A549 (cell line): Measurements from ENCODE around the gene GNB1L. TPM values are rescaled to one million over a fixed set of nuclear protein-coding genes. Genes with fewer than 3 reads are reported as not detected.

Experiments used
- ATAC-seq, 2 experiments: fragments of 200-7000 bp in 1 of 2; fragments of >200 bp in 1 of 2; cut with Nextera tagmentation in 1 of 2; cut with Tn5 transposase in 1 of 2; 3 replicates each; pipeline versions ENCODE4 v1.8.0 to v1.9.1; 2018 to 2020; ENCODE audit warnings: mild to moderate bottlenecking in 1 of 2, moderate library complexity in 1 of 2
- CTCF ChIA-PET: fragments of 300-600 bp; sonication (Branson Sonifier 250); formaldehyde crosslinking; extraction: SDS; loops from one replicate; lab custom pipeline; 2021; ENCODE audit warnings: antibody characterized with exemption, inconsistent platforms; lab: Yijun Ruan, JAX
- POLR2A ChIA-PET: fragments of 350-600 bp; formaldehyde crosslinking; extraction: SDS; loops from one replicate; lab custom pipeline; 2021; ENCODE audit warnings: antibody characterized with exemption, inconsistent platforms; lab: Yijun Ruan, JAX
- DNase-seq, 2 experiments: peaks; one replicate each; pipeline versions ENCODE4 v3.0.0 to v3.0.0-alpha.2; 2011 to 2016; ENCODE audit warnings: low read depth in 1 of 2, low spot score in 1 of 2
- FAIRE-seq: peaks from 2 replicates; lab custom pipeline; 2011; peaks lifted over from hg19 to GRCh38; lab: Jason Lieb, UNC
- H3K27ac ChIP-seq, 2 experiments: fragments of >200 bp; sonication (Bioruptor Twin); formaldehyde crosslinking; 3 replicates each; pipeline ENCODE4 v1.5.1; 2016 to 2017
- H3K4me1 ChIP-seq: fragments of >200 bp; sonication (Bioruptor Twin); formaldehyde crosslinking; 3 replicates; pipeline ENCODE4 v1.6.1; 2016
- H3K4me2 ChIP-seq: fragments of >200 bp; sonication (Bioruptor Twin); formaldehyde crosslinking; 3 replicates; pipeline ENCODE4 v1.6.1; 2016
- H3K4me3 ChIP-seq: fragments of >200 bp; sonication (Bioruptor Twin); formaldehyde crosslinking; 3 replicates; pipeline ENCODE4 v1.5.1; 2016
- H3K9me3 ChIP-seq: fragments of >200 bp; sonication (Bioruptor Twin); formaldehyde crosslinking; 3 replicates; pipeline ENCODE4 v1.6.1; 2016
- CBX2 ChIP-seq: fragments of 200-600 bp; sonication (generic); IDR thresholded peaks from 2 replicates; pipeline ENCODE4 v1.6.1; 2016; ENCODE audit warnings: low read depth, mild to moderate bottlenecking, borderline replicate concordance
- ELK1 ChIP-seq: fragments of 150-350 bp; IDR thresholded peaks from 2 replicates; pipeline ENCODE4 v1.6.1; 2014; ENCODE audit warnings: low read depth, mild to moderate bottlenecking, low read length
- EP300 ChIP-seq, 2 experiments: fragments of >200 bp; sonication (Bioruptor Twin); formaldehyde crosslinking; IDR thresholded peaks; 2 replicates in 1 of 2; 3 replicates in 1 of 2; pipeline ENCODE4 v1.6.1; 2016 to 2017
- FOSB ChIP-seq: fragments of 250-450 bp; sonication (Bioruptor Pico); IDR thresholded peaks from 2 replicates; pipeline ENCODE4 v1.5.0; 2020; ENCODE audit warnings: mild to moderate bottlenecking, moderate library complexity
- HES2 ChIP-seq: fragments of >200 bp; sonication (Bioruptor Twin); formaldehyde crosslinking; IDR thresholded peaks from 2 replicates; pipeline ENCODE4 v1.6.1; 2016
- HOXA7 ChIP-seq: fragments of 250-450 bp; sonication (Bioruptor Pico); IDR thresholded peaks from 2 replicates; pipeline ENCODE4 v1.5.0; 2020; ENCODE audit warnings: mild to moderate bottlenecking, moderate library complexity
- JUN ChIP-seq, 2 experiments: fragments of >200 bp; sonication (Bioruptor Twin); formaldehyde crosslinking; IDR thresholded peaks; 2 replicates in 1 of 2; 3 replicates in 1 of 2; pipeline ENCODE4 v1.6.1; 2016 to 2017
- MAFK ChIP-seq: fragments of 450-650 bp; IDR thresholded peaks from 2 replicates; pipeline ENCODE4 v1.6.1; 2014; ENCODE audit not compliant: partially characterized antibody
- NFE2L2 ChIP-seq: fragments of 150-350 bp; conservative IDR thresholded peaks from 2 replicates; pipeline ENCODE4 v1.6.1; 2014; ENCODE audit warnings: low read length
- NPAS2 ChIP-seq: fragments of 250-450 bp; sonication (Bioruptor Pico); IDR thresholded peaks from 2 replicates; pipeline ENCODE4 v1.8.0; 2022; ENCODE audit warnings: mild to moderate bottlenecking, moderate library complexity, borderline replicate concordance
- RCOR1 ChIP-seq: fragments of 150-350 bp; IDR thresholded peaks from 2 replicates; pipeline ENCODE4 v1.6.1; 2014; ENCODE audit warnings: antibody characterized with exemption, low read length, low read depth
- RNF2 ChIP-seq: fragments of 200-600 bp; sonication (generic); IDR thresholded peaks from 2 replicates; pipeline ENCODE4 v1.6.1; 2016; ENCODE audit warnings: low read depth, mild to moderate bottlenecking, antibody characterized with exemption, moderate library complexity, borderline replicate concordance
- SMC3 ChIP-seq: fragments of >200 bp; sonication (Bioruptor Twin); formaldehyde crosslinking; IDR thresholded peaks from 3 replicates; pipeline ENCODE4 v1.6.1; 2018; ENCODE audit warnings: inconsistent platforms
- SREBF2 ChIP-seq: fragments of 450-650 bp; IDR thresholded peaks from 2 replicates; pipeline ENCODE4 v1.6.1; 2014; ENCODE audit warnings: mild to moderate bottlenecking, moderate library complexity
- ZSCAN20 ChIP-seq: fragments of 250-450 bp; sonication (Bioruptor Pico); IDR thresholded peaks from 2 replicates; pipeline ENCODE4 v1.8.0; 2022; ENCODE audit warnings: mild to moderate bottlenecking, moderate library complexity
- WGBS: methylation state at CpG from one replicate; pipeline ENCODE4 v1.1.6; 2017; ENCODE audit errors: missing lambda C conversion rate; 5-methylcytosine and 5-hydroxymethylcytosine counted together
- polyA plus RNA-seq, 4 experiments: library from polyadenylated mRNA; depleted of rRNA in 3 of 4; stranded (reverse); fragments of >200 nt; fragmentation: RNase III in 1 of 4; extraction: RNeasy Plus Mini Kit Qiagen cat#74134 plus additional on column Dnase treatment in 1 of 4; gene quantifications; 2 replicates in 3 of 4; 3 replicates in 1 of 4; pipeline ENCODE4 v1.2.3, GENCODE V29; 2011 to 2017

The GNB1L gene
- polyA plus RNA-seq, 2 of the 4 experiments (the other 2 are of a cell fraction): 1.8 to 10.3 TPM

GRCh38 chr22:19822301-19823117, 32.2 kb downstream of the GNB1L start:
- CTCF ChIA-PET: interaction anchor here (0.6 to 1.2 kb wide), 2 partner anchors 31 to 127 kb away, joined by 3 read pairs; no protein-coding TSS in a partner anchor
- 91% methylated on average over 8 of the region's 18 CpGs for WGBS

GRCh38 chr22:19821523-19822300, 33.0 kb downstream of the GNB1L start:
- POLR2A ChIA-PET: no interaction called here
- no peak overlapping the region for H3K4me3 ChIP-seq
- no peaks in the 10 kb centered on the region for H3K9me3 ChIP-seq
- peaks cover 5% of the 10 kb centered on the region; the same call in 1 of the 3 replicates for H3K4me1 ChIP-seq
- H3K4me2 ChIP-seq: no peak overlapping the region
- TF ChIP-seq RCOR1: no peak
- no peak for TF ChIP-seq SREBF2
- H3K27ac ChIP-seq: no peak overlapping the region
- CTCF ChIA-PET: interaction anchor here (0.6 to 1.4 kb wide), 4 partner anchors 32 to 128 kb away, joined by 3 read pairs; no protein-coding TSS in a partner anchor
- WGBS: 69% methylated on average over 5 of the region's 20 CpGs
- FAIRE-seq: no peak
- no peak for DNase-seq
- ATAC-seq: no peak; a peak in 1 of 6 replicates

More at GRCh38 chr22:19822301-19823117, 32.2 kb downstream of the GNB1L start:
- FAIRE-seq: no peak
- H3K4me3 ChIP-seq: no peak overlapping the region
- POLR2A ChIA-PET: no interaction called here
- no peak; a peak in 1 of 6 replicates for ATAC-seq
- TF ChIP-seq MAFK (no peak), ELK1 (no peak), JUN (IDR thresholded peaks at IDR 0.05) (no peak), EP300 (IDR thresholded peaks at IDR 0.05) (no peak), ZSCAN20 (no peak), FOSB (CRISPR knock-in tag) (no peak), CBX2 (no peak)
- TF ChIP-seq, all 56 proteins: peak for 0
- no peak overlapping the region for H3K4me2 ChIP-seq
- no peak for DNase-seq
- no peak overlapping the region for H3K27ac ChIP-seq
- peaks cover 5% of the 10 kb centered on the region; the same call in 1 of the 3 replicates for H3K4me1 ChIP-seq
- H3K9me3 ChIP-seq: no peaks in the 10 kb centered on the region

- DNase-seq: no peak
- 95% methylated on average over 9 of the region's 18 CpGs for WGBS
- CTCF ChIA-PET: interaction anchor here (0.6 to 1.8 kb wide), 3 partner anchors 75 to 91 kb away, joined by 3 to 7 read pairs (median 3); no protein-coding TSS in a partner anchor
- TF ChIP-seq HES2 (no peak), NPAS2 (CRISPR knock-in tag) (no peak), JUN (IDR thresholded peaks at IDR 0.05) (no peak), SMC3 (no peak), HOXA7 (CRISPR knock-in tag) (no peak), RNF2 (no peak), NFE2L2 (no peak), MAFK (no peak)
- TF ChIP-seq, all 56 proteins: peak for 0
- Histone ChIP-seq H3K9me3 (no peaks in the 10 kb centered on the region), H3K4me1 (peaks cover 5% of the 10 kb centered on the region; the same call in 1 of the 3 replicates), H3K4me3 (no peak overlapping the region), H3K4me2 (no peak overlapping the region), H3K27ac (no peak overlapping the region)
- FAIRE-seq (no peak), ATAC-seq (peak in 1 of 2 experiments; percentile 32; a peak in 1 of 6 replicates)
- POLR2A ChIA-PET: interaction anchor here (0.7 kb wide), 1 partner anchor 9 kb away, joined by 3 read pairs; no protein-coding TSS in a partner anchor
These were observed 33.7 kb downstream of the GNB1L start for GRCh38 chr22:19820880-19821522.
